Measurements from ENCODE around the gene MFAP5.
A peak's percentile ranks its signal among the peaks of the same experiment; 100 is the strongest.
"Not testable (repeated sequence)": the region's sequence is repeated elsewhere in the genome, so short reads cannot be mapped to it uniquely, and the experiment has no call there.

The MFAP5 gene

GRCh38 chr12:8675591-8676036 is 13.0 kb upstream of the MFAP5 start:
- no peak for DNase-seq (ENCODE audit: low spot score)

GRCh38 chr12:8672381-8672780 is 9.8 kb upstream of the MFAP5 start:
- no peak for DNase-seq (ENCODE audit: low spot score)

DNA sequence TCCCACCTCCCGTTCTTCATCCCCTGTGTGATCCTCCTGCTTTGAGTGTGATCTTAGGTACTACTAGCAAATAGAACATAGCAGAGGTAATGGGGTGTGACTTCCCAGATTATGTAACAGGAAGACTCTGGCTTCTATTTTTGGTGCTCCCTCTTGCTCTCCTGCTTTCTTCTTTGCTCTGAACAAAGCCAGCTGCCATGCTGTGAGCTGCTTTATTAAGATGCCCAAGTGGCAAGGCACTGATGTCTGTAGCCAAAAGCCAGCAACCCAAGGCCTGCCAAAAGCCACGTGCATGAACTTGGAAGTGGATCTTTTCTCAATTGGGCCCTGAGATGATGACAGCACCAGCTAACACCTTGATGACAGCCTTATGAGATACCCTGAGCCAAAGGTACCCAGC is 5.8 kb upstream of the MFAP5 start:
- no peak for DNase-seq (ENCODE audit: low spot score)

- DNase-seq (ENCODE audit: low spot score) = no peak
Measured at GRCh38 chr12:8667270-8667669, 4.6 kb upstream of the MFAP5 start.

- DNase-seq (ENCODE audit: low spot score) = no peak
Measured at GRCh38 chr12:8665759-8666158, 3.1 kb upstream of the MFAP5 start.

GRCh38 chr12:8664228-8664913 is 1.7 kb upstream of the MFAP5 start:
- DNase-seq (ENCODE audit: low spot score) = no peak

DNA sequence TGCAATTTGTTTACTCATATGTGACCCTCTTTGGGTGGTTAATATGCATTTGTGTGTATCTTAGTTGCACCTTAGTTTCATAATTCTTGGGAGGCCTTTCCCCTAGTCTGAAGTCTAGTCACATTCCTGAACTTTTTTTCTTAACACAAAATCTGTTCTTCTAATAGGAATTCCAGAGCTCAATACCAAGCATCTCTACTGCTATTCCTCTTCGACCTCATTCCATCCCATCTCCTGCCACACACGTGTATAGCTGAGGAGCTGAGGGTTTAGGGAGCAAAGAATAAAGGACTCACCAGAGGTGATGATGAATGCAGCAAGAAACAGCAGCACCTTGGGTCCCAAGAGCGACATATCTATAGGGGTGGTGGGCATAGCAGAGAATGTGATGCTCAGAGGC is 875 bp downstream of the MFAP5 start:
- no peak for DNase-seq (ENCODE audit: low spot score)

GRCh38 chr12:8661016-8661415 is 1.6 kb downstream of the MFAP5 start:
- peak; percentile 37 for DNase-seq (ENCODE audit: low spot score)

GRCh38 chr12:8658346-8658745 is 4.3 kb downstream of the MFAP5 start:
- DNase-seq (ENCODE audit: low spot score) = no peak

DNA sequence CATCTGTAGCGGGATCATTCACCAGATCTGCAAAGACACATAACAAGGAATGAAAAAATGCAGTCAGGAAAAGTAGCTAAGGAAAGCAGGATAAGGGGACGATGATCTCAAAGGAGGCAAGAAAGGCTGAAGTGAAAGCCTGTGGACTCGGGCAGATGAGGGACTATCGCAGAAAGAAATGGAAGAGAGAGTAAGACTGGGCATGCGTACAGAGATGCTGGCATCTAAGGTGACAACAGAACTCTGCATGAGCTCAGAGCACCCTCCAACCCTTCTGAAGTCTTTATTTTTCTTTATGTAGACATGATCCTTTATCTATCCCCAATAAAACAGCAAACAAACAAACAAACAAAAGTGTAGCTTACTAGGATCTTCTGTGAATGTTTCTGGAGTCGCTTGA is 7.2 kb downstream of the MFAP5 start:
- DNase-seq (ENCODE audit: low spot score) = no peak

DNA sequence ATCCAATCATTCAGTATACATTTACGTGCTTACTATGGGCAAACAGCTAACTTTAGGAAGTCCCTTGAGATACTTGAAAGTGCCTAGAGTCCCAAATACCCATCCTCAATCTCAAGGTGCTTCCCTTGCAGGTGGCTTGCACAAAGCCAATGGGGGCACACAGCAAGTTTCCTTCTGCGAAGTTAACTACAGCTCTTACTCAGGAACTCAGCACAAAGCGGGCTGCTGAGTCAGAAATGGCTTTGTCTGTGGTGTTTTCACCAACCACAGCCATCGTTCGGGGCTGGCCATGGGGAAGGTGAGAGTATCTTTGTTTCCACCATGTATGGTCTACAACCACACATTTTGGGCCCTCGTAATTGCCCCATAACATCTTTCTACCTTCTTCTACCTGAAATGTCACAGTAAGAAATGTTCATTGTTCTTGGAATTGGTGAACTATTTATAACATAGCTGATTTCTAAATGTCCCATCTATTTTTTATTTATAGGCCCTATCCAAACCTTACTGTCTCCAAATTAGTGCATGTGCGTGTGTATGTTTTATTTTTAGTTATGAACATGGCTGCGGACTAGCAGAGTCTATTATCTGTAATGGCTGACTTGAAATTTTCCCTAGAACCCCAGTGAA is 13.9 kb downstream of the MFAP5 start:
- no peak for DNase-seq (ENCODE audit: low spot score)

DNA sequence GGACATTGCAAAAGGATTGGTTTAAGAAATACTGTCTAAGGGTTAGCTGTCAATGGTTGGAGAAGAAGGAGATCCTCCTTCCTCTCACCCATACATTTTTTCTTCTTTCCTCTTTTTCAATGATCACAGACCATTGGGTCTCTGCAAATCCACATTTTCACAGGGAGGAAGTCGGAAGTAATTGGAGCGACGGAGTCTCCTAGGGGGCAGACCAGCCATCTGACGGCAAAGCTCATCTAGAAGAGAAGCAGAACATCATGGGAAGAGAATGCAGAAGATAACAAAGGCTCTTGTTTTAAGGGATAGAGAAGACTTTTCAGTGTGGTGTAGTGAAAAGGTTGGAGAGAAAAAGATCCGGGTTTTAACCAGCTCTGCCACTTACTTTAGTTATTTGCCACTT is 14.7 kb downstream of the MFAP5 start:
- no peak for DNase-seq (ENCODE audit: low spot score)

- DNase-seq (ENCODE audit: low spot score) = no peak
Measured at GRCh38 chr12:8644345-8645248, 18.0 kb downstream of the MFAP5 start.

- no peak for DNase-seq (ENCODE audit: low spot score)
Measured at GRCh38 chr12:8642775-8643174, 19.9 kb downstream of the MFAP5 start.

- no peak for DNase-seq (ENCODE audit: low spot score)
Measured at GRCh38 chr12:8639936-8640335, 22.7 kb downstream of the MFAP5 start.

DNA sequence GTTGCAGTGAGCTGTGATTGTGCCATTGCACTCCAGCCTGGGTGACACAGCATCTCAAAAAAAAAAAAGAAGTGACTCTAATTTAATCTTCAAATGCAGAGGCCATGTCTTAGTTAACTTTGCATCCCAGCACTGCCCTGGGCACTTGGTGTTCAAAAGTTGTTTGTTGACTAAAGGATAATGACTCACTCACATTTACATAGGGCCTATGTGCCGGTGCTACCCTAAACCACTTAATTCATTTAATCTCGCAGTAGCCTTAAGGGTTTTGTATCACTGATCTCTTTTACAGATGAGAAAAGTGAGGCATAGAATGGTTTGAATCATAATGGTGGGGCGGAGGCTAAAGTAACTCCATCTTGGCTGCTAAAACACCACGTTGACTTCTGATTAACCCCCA is 23.7 kb downstream of the MFAP5 start:
- no peak for DNase-seq (ENCODE audit: low spot score)

- no peak for DNase-seq (ENCODE audit: low spot score)
Measured at GRCh38 chr12:8637666-8638065, 25.0 kb downstream of the MFAP5 start.

DNA sequence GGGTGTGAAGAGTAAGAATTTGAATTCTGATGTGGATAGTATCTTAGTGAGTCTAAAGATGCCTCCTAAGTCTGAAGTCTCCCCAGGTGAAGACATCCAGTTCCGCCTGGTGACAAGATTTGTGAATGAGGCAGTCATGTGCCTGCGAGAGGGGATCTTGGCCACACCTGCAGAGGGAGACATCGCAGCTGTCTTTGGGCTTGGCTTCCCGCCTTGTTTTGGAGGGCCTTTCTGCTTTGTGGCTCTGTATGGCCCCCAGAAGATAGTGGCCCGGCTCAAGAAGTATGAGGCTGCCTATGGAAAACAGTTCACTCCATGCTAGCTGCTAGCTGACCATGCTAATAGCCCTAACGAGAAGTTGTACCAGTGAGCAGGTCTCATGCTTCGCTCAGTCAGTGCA is 25.4 kb downstream of the MFAP5 start:
- no peak for DNase-seq (ENCODE audit: low spot score)

DNA sequence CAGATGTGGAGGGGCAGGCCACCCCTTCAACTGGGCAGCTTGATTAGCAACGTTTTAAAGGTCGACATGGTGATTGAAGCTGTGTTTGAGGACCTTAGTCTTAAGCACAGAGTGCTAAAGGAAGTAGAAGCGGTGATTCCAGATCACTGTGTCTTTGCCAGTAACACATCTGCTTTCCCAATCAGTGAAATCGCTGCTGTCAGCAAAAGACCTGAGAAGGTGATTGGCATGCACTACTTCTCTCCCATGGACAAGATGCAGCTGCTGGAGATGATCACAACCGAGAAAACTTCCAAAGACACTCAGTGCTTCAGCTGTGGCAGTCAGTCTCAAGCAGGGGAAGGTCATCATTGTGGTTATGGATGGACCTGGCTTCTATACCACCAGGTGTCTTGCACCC is 26.0 kb downstream of the MFAP5 start:
- DNase-seq (ENCODE audit: low spot score) = no peak

DNA sequence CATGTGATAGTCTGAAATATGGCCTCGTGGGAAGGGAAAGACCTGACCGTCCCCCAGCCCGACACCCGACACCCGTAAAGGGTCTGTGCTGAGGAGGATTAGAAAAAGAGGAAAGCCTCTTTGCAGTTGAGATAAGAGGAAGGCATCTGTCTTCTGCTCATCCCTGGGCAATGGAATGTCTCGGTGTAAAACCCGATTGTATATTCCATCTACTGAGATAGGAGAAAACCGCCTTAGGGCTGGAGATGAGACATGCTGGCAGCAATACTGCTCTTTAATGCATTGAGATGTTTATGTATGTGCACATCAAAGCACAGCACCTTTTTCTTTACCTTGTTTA is 26.6 kb downstream of the MFAP5 start:
- not testable (repeated sequence) for DNase-seq (ENCODE audit: low spot score)

- not testable (repeated sequence) for DNase-seq (ENCODE audit: low spot score)
Measured at GRCh38 chr12:8635342-8636006, 27.2 kb downstream of the MFAP5 start.

DNA sequence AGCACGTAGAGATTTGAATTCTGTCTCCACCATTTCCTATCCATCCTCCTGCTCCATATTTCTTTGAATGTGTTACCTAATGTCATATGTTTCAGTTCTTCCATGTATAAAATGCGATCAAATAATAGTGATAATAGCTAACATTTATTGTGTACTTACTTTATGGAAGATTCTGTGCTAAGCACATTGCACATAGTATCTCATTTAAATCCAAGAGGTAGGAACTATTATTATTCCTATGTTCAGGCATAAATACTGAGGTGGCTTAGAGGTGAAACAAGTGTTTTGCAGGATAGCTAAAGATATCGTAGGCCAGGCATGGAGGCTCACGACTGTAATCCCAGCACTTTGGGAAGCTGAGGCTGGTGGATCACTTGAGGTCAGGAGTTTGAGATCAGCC is 32.5 kb downstream of the MFAP5 start:
- DNase-seq (ENCODE audit: low spot score) = no peak

All from globus pallidus (tissue), 1 donor.